ENCODE results near the gene PCDH9. TPM values are rescaled to one million over a fixed set of nuclear protein-coding genes. Genes with fewer than 3 reads are reported as not detected.
"Not testable (repeated sequence)": the region's sequence is repeated elsewhere in the genome, so short reads cannot be mapped to it uniquely, and the experiment has no call there.

The PCDH9 gene
- total and polyA plus RNA-seq, 10 of the 15 experiments (the other 5 are each of a cell fraction or from before 2014, with no cell fraction given), result 0.02 to 2.3 (median 0.05) TPM; not detected in 1

GRCh38 chr13:66296328-66296727, 933.8 kb downstream of the PCDH9 start:
- DNase-seq (ENCODE audit: low read depth, low spot score), result no peak
- no peak for FAIRE-seq
- no peaks in the 10 kb centered on the region for H3K36me3 ChIP-seq (ENCODE audit: control insufficient read depth in 2 of 2, insufficient read depth in 2 of 2, low read length in 1 of 2)
- H2AFZ ChIP-seq (ENCODE audit: control insufficient read depth, low read depth, low read length), result no peak overlapping the region
- TF ChIP-seq BCLAF1 (IDR thresholded peaks at IDR 0.05), result no peak
- no peak for TF ChIP-seq SMC3 (IDR thresholded peaks at IDR 0.05; ENCODE audit: borderline replicate concordance, low read length)
- TF ChIP-seq POU2F2 (IDR thresholded peaks at IDR 0.05; ENCODE audit: borderline replicate concordance, low read depth, low read length), result no peak
- TF ChIP-seq ZBTB33 (IDR thresholded peaks at IDR 0.05), result no peak
- no peak for TF ChIP-seq ASH2L (IDR thresholded peaks at IDR 0.05; ENCODE audit: borderline replicate concordance, low read depth)
- TF ChIP-seq RELA (IDR thresholded peaks at IDR 0.05; ENCODE audit: borderline replicate concordance, partially characterized antibody), result no peak
- no peak for TF ChIP-seq MTA3 (IDR thresholded peaks at IDR 0.05; ENCODE audit: borderline replicate concordance, low read length)
- TF ChIP-seq SREBF1 (IDR thresholded peaks at IDR 0.05; ENCODE audit: low read length), result no peak
- TF ChIP-seq NRF1 (conservative IDR thresholded peaks at IDR 0.05; ENCODE audit: low read depth, low read length), result no peak
- no peak for TF ChIP-seq SRF (IDR thresholded peaks at IDR 0.05; ENCODE audit: low read depth in 2 of 2, low read length in 2 of 2)
- no peak for TF ChIP-seq BRCA1 (IDR thresholded peaks at IDR 0.05; ENCODE audit: low read depth, low read length)
- TF ChIP-seq STAT3 (IDR thresholded peaks at IDR 0.05; ENCODE audit: low read depth, low read length), result no peak
- H3K4me1 ChIP-seq (ENCODE audit: control insufficient read depth, insufficient read depth, low read length), result no peaks in the 10 kb centered on the region
- BruUV-seq (replicated peaks), result no TSS peak
- ChIA-PET POLR2A (no interaction called here), SMC1A (ENCODE audit: uncharacterized antibody, unreplicated experiment) (no interaction called here), CTCF (no interaction called here), RAD21 (ENCODE audit: unreplicated experiment) (no interaction called here)
- no peaks in the 10 kb centered on the region for H4K20me1 ChIP-seq (ENCODE audit: control insufficient read depth, insufficient read depth)
- no peaks in the 10 kb centered on the region for H3K27me3 ChIP-seq (replicated peaks in 1 of 2; ENCODE audit: control insufficient read depth in 2 of 2, insufficient read depth in 2 of 2, low read length in 1 of 2)
- intact Hi-C loops (cut with micrococcal nuclease; ENCODE audit: unreplicated experiment), result no loop called here
- ATAC-seq, result no peak
- no peak overlapping the region for H3K4me3 ChIP-seq
- H3K27ac ChIP-seq (ENCODE audit: control insufficient read depth, insufficient read depth), result no peak overlapping the region
- in situ Hi-C loops (cut with MboI), result no loop called here
- no peak overlapping the region for H3K9ac ChIP-seq (ENCODE audit: control insufficient read depth, insufficient read depth, low read length)
- H3K9me3 ChIP-seq (replicated peaks; ENCODE audit: control insufficient read depth, insufficient read depth, low read length), result no peaks in the 10 kb centered on the region
- H3K4me2 ChIP-seq (ENCODE audit: control insufficient read depth, insufficient read depth), result no peak overlapping the region
- no peaks in the 10 kb centered on the region for H3K79me2 ChIP-seq (ENCODE audit: control insufficient read depth, insufficient read depth, low read length)

- SMC1A ChIA-PET (ENCODE audit: uncharacterized antibody, unreplicated experiment), result not testable (repeated sequence)
Observed at GRCh38 chr13:66286806-66287205, 943.3 kb downstream of the PCDH9 start.

More at GRCh38 chr13:66286806-66287205, 943.3 kb downstream of the PCDH9 start:
- H3K27ac ChIP-seq (ENCODE audit: control insufficient read depth, insufficient read depth); H3K4me3 ChIP-seq; H3K36me3 ChIP-seq (ENCODE audit: control insufficient read depth in 2 of 2, insufficient read depth in 2 of 2, low read length in 1 of 2); intact Hi-C loops (cut with micrococcal nuclease; ENCODE audit: unreplicated experiment); RAD21 ChIA-PET (ENCODE audit: unreplicated experiment); H3K4me2 ChIP-seq (ENCODE audit: control insufficient read depth, insufficient read depth); H2AFZ ChIP-seq (ENCODE audit: control insufficient read depth, low read depth, low read length); POLR2A ChIA-PET; H4K20me1 ChIP-seq (ENCODE audit: control insufficient read depth, insufficient read depth); in situ Hi-C loops (cut with MboI); H3K4me1 ChIP-seq (ENCODE audit: control insufficient read depth, insufficient read depth, low read length); CTCF ChIA-PET; FAIRE-seq; H3K9ac ChIP-seq (ENCODE audit: control insufficient read depth, insufficient read depth, low read length); BruUV-seq (replicated peaks); H3K27me3 ChIP-seq (replicated peaks in 1 of 2; ENCODE audit: control insufficient read depth in 2 of 2, insufficient read depth in 2 of 2, low read length in 1 of 2); ATAC-seq; DNase-seq (ENCODE audit: low read depth, low spot score); H3K79me2 ChIP-seq (ENCODE audit: control insufficient read depth, insufficient read depth, low read length); H3K9me3 ChIP-seq (replicated peaks; ENCODE audit: control insufficient read depth, insufficient read depth, low read length): not testable (repeated sequence)
- 60% methylated on average over 5 of the region's 5 CpGs for WGBS (ENCODE audit: insufficient coverage, insufficient replicate concordance, low lambda C conversion rate, missing lambda C conversion rate)
